ENCODE measurements around the gene TNNT3. TPM values are rescaled to one million over a fixed set of nuclear protein-coding genes. Genes with fewer than 3 reads are reported as not detected.
"Not testable (repeated sequence)": the region's sequence is repeated elsewhere in the genome, so short reads cannot be mapped to it uniquely, and the experiment has no call there.

Gene TNNT3
- total RNA-seq, 1 donor from 2014 or later = 3.5 TPM

GRCh38 chr11:1883346-1884302, 35.9 kb upstream of the TNNT3 start:
- POLR2A ChIA-PET = interaction anchor here (1.7 to 5.4 kb wide), 2 partner anchors 8 to 31 kb away, joined by 8 to 55 read pairs; partner anchors contain the start of genes LSP1 and PRR33

GRCh38 chr11:1884303-1884700, 35.2 kb upstream of the TNNT3 start:
- peaks cover 11% of the 10 kb centered on the region for H3K36me3 Mint-ChIP-seq (ENCODE audit: low read depth)
- ChIA-PET CTCF (no interaction called here), POLR2A (interaction anchor here (5.4 kb wide), 1 partner anchor 31 kb away, joined by 55 read pairs; the partner anchor contains the start of gene LSP1)
- H3K4me1 Mint-ChIP-seq = peaks cover 36% of the 10 kb centered on the region
- ATAC-seq (ENCODE audit: low read depth) = no peak
- intact Hi-C loops (cut with micrococcal nuclease) = loop anchor here (5.0 kb wide), 1 partner anchor 33 kb away; the partner anchor contains the start of gene TNNT3
- H3K4me3 Mint-ChIP-seq = no peak overlapping the region
- H3K9me3 Mint-ChIP-seq = no peaks in the 10 kb centered on the region
- peak; percentile 6 for DNase-seq
- TF ChIP-seq CTCF (IDR thresholded peaks at IDR 0.05) = no peak
- no peak overlapping the region for H3K27ac Mint-ChIP-seq
- H3K27me3 Mint-ChIP-seq = no peaks in the 10 kb centered on the region

More at GRCh38 chr11:1883346-1884302, 35.9 kb upstream of the TNNT3 start:
- Mint-ChIP-seq H3K36me3 (ENCODE audit: low read depth) (peaks cover 9% of the 10 kb centered on the region), H3K9me3 (no peaks in the 10 kb centered on the region), H3K4me1 (peaks cover 37% of the 10 kb centered on the region), H3K4me3 (no peak overlapping the region), H3K27me3 (no peaks in the 10 kb centered on the region), H3K27ac (peak overlapping the region; percentile 37)
- intact Hi-C loops (cut with micrococcal nuclease) = loop anchor here (2.0 to 5.0 kb wide), 2 partner anchors 34 to 267 kb away; partner anchors contain the start of gene TNNT3
- CTCF ChIA-PET = interaction anchor here (1.3 to 2.6 kb wide), 6 partner anchors 8 to 116 kb away, joined by 3 to 15 read pairs (median 8); partner anchors contain the start of gene PRR33
- ATAC-seq (ENCODE audit: low read depth) (no peak), DNase-seq (no peak)
- no peak for TF ChIP-seq CTCF (IDR thresholded peaks at IDR 0.05)

GRCh38 chr11:1886551-1886950, 33.0 kb upstream of the TNNT3 start:
- Mint-ChIP-seq H3K36me3 (ENCODE audit: low read depth) (peaks cover 11% of the 10 kb centered on the region), H3K4me1 (peaks cover 27% of the 10 kb centered on the region)
- POLR2A ChIA-PET; H3K9me3 Mint-ChIP-seq; ATAC-seq (ENCODE audit: low read depth); intact Hi-C loops (cut with micrococcal nuclease); H3K27ac Mint-ChIP-seq; DNase-seq; H3K4me3 Mint-ChIP-seq; CTCF ChIA-PET; H3K27me3 Mint-ChIP-seq: not testable (repeated sequence)

- Mint-ChIP-seq H3K27ac (no peak overlapping the region), H3K4me1 (peaks cover 25% of the 10 kb centered on the region), H3K27me3 (no peaks in the 10 kb centered on the region), H3K4me3 (no peak overlapping the region), H3K9me3 (no peaks in the 10 kb centered on the region), H3K36me3 (ENCODE audit: low read depth) (peaks cover 11% of the 10 kb centered on the region)
- DNase-seq (no peak), ATAC-seq (ENCODE audit: low read depth) (no peak)
- intact Hi-C loops (cut with micrococcal nuclease) = no loop called here
- ChIA-PET CTCF (no interaction called here), POLR2A (no interaction called here)
- TF ChIP-seq CTCF (IDR thresholded peaks at IDR 0.05) = no peak
Observed at GRCh38 chr11:1887451-1888346, 31.8 kb upstream of the TNNT3 start.

GRCh38 chr11:1888347-1888753, 31.2 kb upstream of the TNNT3 start:
- Mint-ChIP-seq H3K27ac (no peak overlapping the region), H3K27me3 (no peaks in the 10 kb centered on the region), H3K4me3 (no peak overlapping the region), H3K36me3 (ENCODE audit: low read depth) (peaks cover 10% of the 10 kb centered on the region), H3K4me1 (peaks cover 25% of the 10 kb centered on the region), H3K9me3 (no peaks in the 10 kb centered on the region)
- intact Hi-C loops (cut with micrococcal nuclease) = no loop called here
- TF ChIP-seq CTCF (IDR thresholded peaks at IDR 0.05) = no peak
- no peak for DNase-seq
- ChIA-PET CTCF (no interaction called here), POLR2A (no interaction called here)
- ATAC-seq (ENCODE audit: low read depth) = no peak

All from activated B cell treated with CpG ODN at 0.5 μM for 24 hours (primary cell).